A673 (cell line): Measurements from ENCODE around the gene FAM229A.

Experiments used
- CTCF ChIP-seq: fragments of 300-800, 200-600 bp; sonication (generic); conservative IDR thresholded peaks from 2 replicates; pipeline ENCODE4 v1.5.1; 2017; ENCODE audit warnings: low read depth, mild to moderate bottlenecking, antibody characterized with exemption, low read length, moderate library complexity, mixed read lengths
- EZH2 ChIP-seq: fragments of 200-600 bp; sonication (generic); IDR thresholded peaks from 2 replicates; pipeline ENCODE4 v1.6.1; 2017; ENCODE audit warnings: borderline replicate concordance, low read depth, mild to moderate bottlenecking, mixed read lengths, antibody characterized with exemption, low read length; ENCODE audit not compliant: poor library complexity, severe bottlenecking

- TF ChIP-seq CTCF (no peak), EZH2 (no peak)
Measured at GRCh38 chr1:32331549-32331948, 30.7 kb downstream of the FAM229A start.
